GM21619 (cell line): ENCODE measurements around the gene IL1RL2.

Experiments
- ATAC-seq: cut with Tn5 transposase; IDR thresholded peaks from one replicate; pipeline ENCODE4 v1.9.1; 2021; ENCODE audit not compliant: unreplicated experiment

The IL1RL2 gene

DNA sequence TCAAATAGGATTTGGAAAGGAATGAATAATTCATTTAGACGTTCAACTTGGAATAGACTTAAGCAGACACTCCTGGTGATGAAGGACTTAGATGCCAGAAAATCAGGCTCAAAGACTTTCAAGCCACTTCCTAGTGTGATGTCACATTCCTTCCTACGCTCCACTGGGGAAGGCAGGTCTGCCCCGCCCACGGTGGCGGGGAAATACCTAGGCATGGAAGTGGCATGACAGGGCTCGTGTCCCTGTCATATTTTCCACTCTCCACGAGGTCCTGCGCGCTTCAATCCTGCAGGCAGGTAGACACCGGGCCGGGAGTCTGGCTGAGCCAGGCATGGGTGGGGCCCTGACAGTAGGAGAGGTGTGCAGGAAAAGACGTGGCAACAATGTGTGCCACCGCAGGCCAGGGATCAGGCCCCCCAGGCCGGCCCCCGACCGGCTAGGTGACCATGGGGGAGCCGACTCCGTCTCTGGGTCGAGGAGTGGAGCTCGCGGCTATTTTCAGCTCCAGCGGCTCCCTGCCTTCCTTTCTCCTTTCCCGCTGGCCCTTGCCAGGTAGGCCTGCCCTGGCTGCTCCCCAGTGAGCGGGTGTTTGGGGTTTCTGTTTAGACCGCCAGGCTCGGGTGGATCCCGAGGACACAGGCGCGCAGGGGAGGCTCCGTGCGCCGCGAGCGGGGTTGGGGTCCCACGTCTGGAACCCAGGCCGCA lies at the start of gene IL1RL2:
IL1RL2 (plus strand) TSS at position 233 of the 705 bp plus-strand sequence. CDS start 845 bp downstream, outside the sequence.
- ATAC-seq = no peak

GRCh38 chr2:102137138-102137537 lies 49.7 kb upstream of the IL1RL2 start:
- ATAC-seq = no peak

- no peak for ATAC-seq
Observed at GRCh38 chr2:102138331-102138730, 48.5 kb upstream of the IL1RL2 start.

- no peak for ATAC-seq
Observed at GRCh38 chr2:102139851-102140250, 47.0 kb upstream of the IL1RL2 start.

DNA sequence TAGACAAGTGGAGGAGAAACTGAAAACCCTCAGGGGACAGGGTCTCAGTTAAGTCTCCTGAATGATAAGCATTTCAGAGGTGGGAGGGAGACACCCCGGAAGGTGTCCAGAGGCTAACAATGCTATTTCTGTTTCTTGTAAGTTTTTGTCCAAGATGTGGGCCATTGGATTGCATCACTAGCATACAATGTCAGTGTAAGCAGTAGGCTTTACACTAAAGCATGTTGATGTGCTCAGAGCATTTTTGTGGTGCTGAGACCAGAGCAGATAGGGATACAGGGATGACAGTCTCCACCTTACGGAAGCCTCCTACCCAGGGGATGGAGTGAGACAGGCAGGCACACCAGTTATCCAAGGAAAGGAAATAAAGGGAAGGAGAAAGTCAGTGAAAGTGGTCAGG lies 46.4 kb upstream of the IL1RL2 start:
- no peak for ATAC-seq

GRCh38 chr2:102141011-102141943 lies 45.5 kb upstream of the IL1RL2 start:
- no peak for ATAC-seq

- no peak for ATAC-seq
Observed at GRCh38 chr2:102141970-102142828, 44.6 kb upstream of the IL1RL2 start, which contains the start of gene IL1R1. IL1R1 (plus strand) TSS chr2:102142746; CDS start chr2:102157725, 14,979 bp downstream.

- no peak for ATAC-seq
Observed at GRCh38 chr2:102142829-102143449, 43.9 kb upstream of the IL1RL2 start.

DNA sequence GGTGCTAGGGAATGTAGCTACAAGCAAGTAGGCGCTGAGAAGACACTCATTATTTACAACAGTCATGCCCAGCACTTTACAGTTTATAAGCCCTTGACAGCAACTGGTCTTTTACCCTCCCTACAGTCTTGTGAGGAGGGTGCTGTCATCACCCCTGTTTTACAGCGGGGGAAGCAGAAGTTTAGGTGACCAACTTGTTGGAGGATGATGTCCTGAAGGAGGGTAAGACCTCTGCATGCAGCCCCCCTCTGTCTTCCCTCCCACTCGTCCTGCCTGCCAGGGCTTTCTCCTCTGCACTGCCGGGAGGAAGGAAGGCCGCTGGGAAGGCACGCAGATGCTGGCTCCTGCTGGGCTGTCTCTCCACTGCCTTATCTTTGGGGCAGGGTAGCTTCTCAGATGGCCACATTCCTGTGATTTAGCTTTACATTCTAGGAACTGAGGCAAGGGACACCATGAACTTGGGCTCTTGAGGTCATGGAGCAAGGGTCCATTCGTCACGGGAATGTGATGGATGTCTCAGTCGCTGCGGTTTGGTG lies 43.3 kb upstream of the IL1RL2 start:
- ATAC-seq = no peak

GRCh38 chr2:102144128-102144527 lies 42.7 kb upstream of the IL1RL2 start:
- ATAC-seq = no peak

DNA sequence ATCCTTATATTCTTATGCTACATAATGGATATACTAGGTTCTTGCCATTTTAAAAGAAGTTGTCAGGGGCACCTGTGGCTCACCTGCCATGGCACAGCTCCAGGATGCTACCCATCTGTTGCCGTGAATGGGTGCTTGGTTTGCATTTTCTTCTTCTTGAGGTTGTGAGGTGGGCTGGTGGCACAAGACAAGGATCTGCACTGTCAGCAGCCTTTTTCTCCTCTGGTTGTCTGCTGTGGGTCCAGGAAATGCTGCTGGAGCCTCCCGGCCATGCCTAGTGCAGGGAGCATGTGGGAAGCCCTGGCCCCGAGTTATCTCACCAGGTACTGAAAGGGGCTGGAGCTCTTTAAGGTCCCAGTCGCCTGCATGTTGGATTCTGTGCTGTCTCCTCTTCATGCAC lies 41.7 kb upstream of the IL1RL2 start:
- ATAC-seq = no peak

DNA sequence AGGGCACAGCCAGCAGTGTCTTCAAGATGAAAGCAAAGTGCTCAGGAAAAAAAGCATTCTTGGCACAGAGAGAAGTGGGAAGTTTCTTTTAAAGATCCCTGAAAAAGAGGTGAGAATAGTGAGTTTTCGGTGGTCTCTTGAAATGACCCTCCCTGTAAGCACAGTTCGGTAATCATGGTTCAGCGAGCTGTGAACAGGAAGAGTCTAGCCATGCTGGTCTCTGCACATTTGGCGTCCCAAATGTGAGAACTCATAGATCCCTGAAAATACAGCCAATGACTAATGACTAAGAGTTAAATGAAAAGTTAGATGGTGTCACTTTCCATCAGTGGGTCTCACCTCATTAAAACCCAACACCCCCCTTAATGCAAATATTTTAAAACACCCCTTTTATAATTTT lies 40.9 kb upstream of the IL1RL2 start:
- no peak for ATAC-seq

DNA sequence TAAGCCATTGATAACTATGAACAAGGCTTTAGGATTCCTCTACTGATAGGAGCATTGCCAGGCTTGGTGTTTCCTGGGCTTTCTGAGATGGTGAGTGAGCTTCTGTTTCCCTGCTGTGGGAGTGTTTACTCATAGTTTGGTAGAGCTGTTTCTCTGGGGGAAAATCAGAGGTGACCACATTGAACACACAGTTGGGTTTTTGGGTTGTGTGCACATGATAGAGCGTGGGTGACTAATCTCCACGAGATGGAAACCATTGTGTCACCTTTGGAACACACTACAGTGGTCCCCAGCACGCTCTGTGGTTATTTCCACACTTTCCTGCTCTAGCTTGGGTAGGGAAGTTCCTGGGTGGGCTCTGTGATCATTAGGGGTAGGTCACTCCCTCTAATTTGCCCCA lies 38.9 kb upstream of the IL1RL2 start:
- no peak for ATAC-seq

DNA sequence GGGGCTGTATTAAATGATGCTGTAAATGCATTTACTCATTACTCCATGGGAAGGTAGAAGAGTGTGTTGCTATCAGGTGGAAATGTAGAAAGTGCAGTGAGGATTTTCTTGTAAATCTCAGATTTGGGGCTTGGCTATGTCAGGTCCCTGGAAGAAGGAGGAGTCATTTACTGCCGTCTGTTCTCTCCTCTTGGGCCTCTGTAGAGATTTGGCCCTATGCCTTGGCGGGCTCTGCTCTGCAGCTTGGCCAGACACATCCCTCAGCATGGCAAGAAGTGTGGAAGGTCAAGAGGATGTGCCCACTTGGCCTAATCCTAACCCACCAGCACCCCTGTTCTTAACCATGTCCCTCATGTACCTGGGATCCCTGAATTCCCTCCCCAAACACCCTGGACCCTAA lies 37.6 kb upstream of the IL1RL2 start:
- ATAC-seq = no peak

DNA sequence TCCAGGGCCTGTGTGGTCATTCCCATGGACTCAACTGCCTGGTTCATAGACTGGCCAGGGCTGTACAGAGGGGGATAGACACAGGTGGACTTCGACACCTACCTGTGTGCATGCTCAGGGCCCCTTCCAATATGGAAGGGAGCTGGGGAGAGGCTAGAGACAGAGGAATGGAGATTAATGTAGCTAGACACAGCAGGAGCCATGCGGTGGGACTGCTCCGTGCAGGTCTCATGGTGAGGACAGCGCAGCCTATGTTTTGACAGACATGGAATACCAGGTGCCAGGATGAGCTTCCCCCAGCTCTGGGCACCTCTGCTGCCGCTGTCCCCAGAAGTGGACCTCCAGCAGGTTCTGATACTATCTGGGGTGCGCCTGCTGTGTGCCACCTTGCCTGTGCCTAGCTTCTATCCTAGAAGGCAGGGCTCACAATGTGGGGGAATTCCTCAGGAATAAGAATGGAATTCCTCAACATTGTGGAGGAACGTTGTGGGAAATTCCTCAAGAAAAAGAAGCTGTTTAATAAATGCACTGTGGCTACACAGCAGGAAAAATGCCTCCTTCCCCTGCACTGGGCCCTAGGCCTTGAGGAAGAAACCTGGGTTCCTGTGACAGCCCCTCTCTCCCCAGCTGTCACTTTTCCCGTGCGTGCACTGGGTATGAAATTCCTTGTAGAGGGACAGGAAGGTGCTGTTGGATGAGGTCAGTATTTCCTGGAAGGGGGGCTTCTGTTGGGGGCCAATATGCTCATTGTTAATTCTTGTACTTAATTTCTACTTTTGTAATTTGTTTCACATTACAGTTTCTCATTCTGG lies 37.0 kb upstream of the IL1RL2 start:
- no peak for ATAC-seq

DNA sequence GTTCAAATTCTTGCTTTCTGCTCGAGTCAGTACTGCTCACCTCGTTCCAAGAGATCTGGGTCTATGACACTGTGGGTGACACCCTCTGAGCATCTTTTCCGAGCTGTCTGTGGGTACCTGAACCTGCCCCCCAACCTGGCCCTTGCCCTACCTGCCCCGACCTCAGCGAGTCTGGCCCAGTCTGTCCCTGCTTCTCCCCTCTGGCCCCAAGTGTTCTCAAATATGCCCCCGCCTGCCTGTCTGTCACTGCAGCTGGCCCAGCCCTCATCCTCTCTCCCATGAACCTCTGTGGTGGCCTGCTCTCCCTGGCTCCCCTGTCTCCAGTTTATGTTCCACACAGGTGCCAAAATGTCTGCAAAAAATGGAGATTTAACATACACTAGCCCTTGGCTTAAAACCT lies 32.5 kb upstream of the IL1RL2 start:
- ATAC-seq = no peak

DNA sequence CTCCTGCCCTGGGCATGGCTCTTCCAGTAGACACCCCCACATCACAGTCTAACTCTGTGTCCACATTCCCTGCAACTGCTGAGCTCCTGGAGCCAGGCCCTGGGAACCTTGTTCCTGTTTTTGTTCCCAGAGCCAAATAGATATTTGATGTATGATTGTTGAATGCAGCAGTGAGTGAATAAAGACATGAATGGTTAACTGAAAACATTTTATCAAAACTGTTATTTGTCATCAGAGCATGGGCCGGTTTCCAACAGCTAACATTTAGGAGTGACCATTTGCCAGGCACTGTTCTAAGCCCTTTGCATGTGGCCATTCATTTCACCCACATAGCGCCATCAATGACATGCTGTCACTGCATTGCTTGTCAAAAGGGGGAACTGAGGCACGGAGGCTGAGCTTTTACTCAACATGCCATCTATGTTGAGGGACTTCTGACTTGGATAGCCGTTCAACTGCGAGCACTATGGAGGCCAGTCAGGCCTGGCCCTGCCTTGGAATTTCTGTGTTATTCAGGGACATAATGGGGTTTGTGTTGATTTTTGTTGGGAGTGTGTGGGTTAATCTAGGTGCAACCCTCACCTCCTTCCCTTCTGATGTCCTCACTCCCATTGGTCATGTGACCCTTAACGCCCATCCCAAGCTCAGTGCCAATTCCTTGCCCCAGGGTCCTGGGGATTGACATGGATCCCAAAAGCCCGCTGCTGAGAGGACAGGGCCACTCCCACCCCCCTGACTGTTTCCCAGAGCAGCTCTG lies 31.7 kb upstream of the IL1RL2 start:
- ATAC-seq = no peak

DNA sequence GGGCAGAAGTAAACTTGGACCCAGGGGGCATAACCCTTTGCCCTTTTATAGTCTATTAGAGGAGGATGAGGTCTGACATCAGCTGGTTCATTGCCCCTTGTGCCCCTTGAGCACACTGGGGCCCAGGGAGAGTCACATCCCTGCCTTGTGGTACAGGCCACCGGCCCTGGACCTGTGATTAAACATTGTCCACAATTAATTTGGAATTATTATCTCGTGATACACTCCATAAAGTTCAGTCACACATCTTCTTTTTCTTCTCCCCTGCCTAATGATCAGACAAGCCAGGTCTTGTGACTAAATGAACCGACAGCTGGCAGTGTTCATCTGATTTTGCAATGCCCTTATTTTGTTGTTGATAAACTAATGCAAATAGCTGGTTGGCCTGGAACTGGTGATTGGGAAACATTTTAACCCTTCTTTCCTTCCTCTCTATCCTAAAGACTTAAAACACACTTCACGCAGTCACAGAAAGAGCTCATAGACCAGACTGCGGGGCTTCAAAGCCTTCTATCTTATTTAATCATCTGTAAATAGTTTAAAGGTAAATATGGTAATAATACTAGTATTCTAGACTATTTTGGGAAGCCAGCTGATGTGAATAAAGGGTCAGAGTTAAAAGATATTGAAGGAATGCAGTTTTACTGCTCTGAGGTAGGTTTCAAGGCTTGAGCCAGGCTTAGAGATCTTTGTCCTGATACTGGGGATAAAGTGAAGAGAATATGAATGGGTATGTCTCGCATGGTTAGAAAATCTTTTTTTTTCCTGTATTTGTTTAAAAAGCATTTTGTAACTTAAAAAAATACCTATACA lies 30.9 kb upstream of the IL1RL2 start:
- no peak for ATAC-seq
